Measurements from ENCODE around the gene DLX5.

DLX5 gene

GRCh38 chr7:97005183-97006054 is 19.2 kb downstream of the DLX5 start, which contains the start of gene DLX6:
DLX6 (plus strand) TSS chr7:97005553; CDS start chr7:97005978, 425 bp downstream.
- peak in 1 of 2 experiments; percentile 43 for DNase-seq (ENCODE audit: low read depth in 2 of 2)

- no peak for DNase-seq (ENCODE audit: low read depth in 2 of 2)
Measured at GRCh38 chr7:97004247-97005182, 20.1 kb downstream of the DLX5 start.

GRCh38 chr7:97003262-97004246 is 21.1 kb downstream of the DLX5 start:
- no peak for DNase-seq (ENCODE audit: low read depth in 2 of 2)

- no peak for DNase-seq (ENCODE audit: low read depth in 2 of 2)
Measured at GRCh38 chr7:97002555-97003261, 21.9 kb downstream of the DLX5 start.

DNA sequence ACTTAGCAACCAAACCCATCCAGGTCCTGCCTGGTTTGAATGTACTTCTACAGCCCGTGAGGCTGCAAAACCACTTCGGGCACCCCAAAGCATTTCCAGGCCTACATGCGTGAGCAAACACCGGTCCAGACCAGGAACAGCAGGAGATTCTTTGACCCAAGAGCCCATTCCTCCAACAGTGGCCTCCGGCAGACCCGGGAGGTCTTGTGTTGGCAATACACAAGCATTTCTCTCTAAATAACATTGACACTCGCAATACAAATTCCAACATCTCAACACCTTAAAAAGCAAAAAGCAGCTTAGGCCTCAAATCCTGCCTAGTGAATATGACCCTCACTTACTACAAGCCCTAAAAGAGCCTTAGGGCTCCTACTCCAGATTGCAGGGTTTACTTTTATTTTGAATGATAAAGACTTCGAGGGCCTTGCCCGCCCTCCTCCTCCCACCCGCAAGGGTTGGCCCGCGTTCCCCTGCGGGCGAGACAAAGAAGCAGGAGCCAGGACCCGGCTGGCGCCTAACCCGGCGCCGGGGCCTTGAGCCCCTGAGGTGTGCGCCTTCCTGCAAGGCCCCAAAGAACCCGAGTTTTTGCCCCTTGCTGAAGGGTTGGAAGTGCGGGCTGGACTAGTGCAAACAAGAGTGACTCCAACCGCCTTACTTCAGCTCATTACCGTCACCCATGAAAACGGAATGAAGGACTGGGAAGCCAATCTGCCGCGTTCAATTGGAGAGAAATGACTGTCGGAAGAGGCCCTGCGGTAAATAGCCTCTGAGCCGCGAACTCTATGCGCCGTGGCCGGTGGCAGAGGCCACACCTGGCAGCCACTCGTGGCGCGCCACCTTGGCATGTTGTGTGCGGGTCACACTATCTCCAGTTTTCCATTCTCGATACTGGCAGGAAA is 22.7 kb downstream of the DLX5 start:
- no peak for DNase-seq (ENCODE audit: low read depth in 2 of 2)

DNA sequence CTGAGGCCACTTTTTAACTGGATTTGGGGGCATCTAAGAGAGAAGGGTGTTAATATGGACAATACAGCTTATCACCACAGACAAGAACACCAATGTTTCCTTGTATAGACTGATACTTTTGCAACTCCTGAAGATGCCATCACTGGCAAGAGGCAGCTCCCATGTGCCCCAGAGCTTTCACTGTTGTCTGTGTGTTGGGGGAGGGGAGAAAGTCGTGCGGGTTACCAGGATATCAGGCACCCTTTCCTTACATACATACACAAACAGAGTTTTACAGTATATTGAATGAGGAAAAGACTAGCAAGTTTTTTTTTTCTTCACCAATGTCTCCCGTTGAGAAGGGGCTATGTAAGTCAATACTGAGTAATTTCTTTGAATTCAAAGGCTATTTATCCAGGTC is 23.4 kb downstream of the DLX5 start:
- DNase-seq (ENCODE audit: low read depth in 2 of 2) = no peak

- DNase-seq (ENCODE audit: low read depth in 2 of 2) = no peak
Measured at GRCh38 chr7:96998744-96999143, 25.9 kb downstream of the DLX5 start.

GRCh38 chr7:96998333-96998732 is 26.3 kb downstream of the DLX5 start:
- no peak for DNase-seq (ENCODE audit: low read depth in 2 of 2)

- DNase-seq (ENCODE audit: low read depth in 2 of 2) = no peak
Measured at GRCh38 chr7:96997512-96998032, 27.1 kb downstream of the DLX5 start.

GRCh38 chr7:96996958-96997511 is 27.6 kb downstream of the DLX5 start:
- DNase-seq (ENCODE audit: low read depth in 2 of 2) = no peak

GRCh38 chr7:96996111-96996957 is 28.3 kb downstream of the DLX5 start:
- DNase-seq (ENCODE audit: low read depth in 2 of 2) = no peak

GRCh38 chr7:96995406-96996110 is 29.1 kb downstream of the DLX5 start:
- no peak for DNase-seq (ENCODE audit: low read depth in 2 of 2)

GRCh38 chr7:96993980-96994379 is 30.7 kb downstream of the DLX5 start:
- DNase-seq (ENCODE audit: low read depth in 2 of 2) = no peak

DNA sequence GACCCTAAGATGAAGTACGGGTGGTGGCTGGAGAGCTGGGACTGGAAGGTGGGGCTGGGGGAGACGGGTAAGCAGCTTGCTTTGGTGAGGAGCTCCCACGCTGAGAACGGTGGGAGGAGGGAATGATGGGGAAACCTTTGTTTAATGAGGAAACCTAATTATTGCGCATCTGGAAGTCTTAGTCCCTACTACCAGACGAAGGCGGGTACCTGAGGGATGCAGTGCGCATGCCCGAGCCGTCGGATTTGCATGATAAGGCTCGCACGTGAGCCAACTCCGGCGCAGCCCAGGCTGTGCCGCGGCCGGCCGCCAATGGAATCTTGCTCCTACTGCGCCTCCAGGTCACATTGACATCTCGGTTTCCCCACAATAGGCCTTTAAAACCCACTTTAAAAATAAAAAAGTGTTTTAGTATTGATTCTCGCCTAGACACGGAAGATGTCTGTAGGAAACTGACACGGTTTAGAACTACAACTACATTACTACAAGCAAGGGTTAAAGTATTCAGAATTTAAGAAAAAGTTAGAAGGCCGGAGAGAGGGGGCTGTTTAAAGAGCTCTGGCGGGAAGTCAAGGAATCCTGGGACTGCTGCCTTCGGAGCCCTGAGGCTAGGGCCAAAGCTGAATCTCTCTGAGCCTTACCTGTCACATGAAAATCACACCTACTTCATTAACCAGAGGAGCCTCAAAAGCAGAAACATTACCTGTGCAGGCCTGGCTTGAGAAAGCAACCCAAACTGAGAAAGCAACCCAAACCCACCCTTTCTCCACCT is 31.4 kb downstream of the DLX5 start:
- no peak for DNase-seq (ENCODE audit: low read depth in 2 of 2)

GRCh38 chr7:96992192-96993005 is 32.2 kb downstream of the DLX5 start:
- no peak for DNase-seq (ENCODE audit: low read depth in 2 of 2)

All from stimulated activated CD4-positive, alpha-beta T cell treated with anti-CD3 and anti-CD28 coated beads, Interleukin-12 subunit alpha, Interleukin-12 subunit beta, amount 100 ng/mL, for 24 hours (primary cell).